Endothelial cell of umbilical vein (primary cell): Measurements from ENCODE around the gene MAGI1. TPM values are rescaled to one million over a fixed set of nuclear protein-coding genes. Genes with fewer than 3 reads are reported as not detected.

Experiments
- BruUV-seq: library from RNA; stranded (reverse); fragments of 400-500 nt; replicated peaks from 2 replicates; lab custom pipeline; 2021; lab: Mats Ljungman, UMichigan
- CTCF ChIA-PET: fragments of 300-600, 350-600 bp; sonication (Branson Sonifier 250); formaldehyde crosslinking; loops from one replicate; lab custom pipeline; 2021; ENCODE audit warnings: antibody characterized with exemption, inconsistent platforms; lab: Charles Lee
- POLR2A ChIA-PET: fragments of 300-600, 350-600 bp; sonication (Branson Sonifier 250); formaldehyde crosslinking; loops from one replicate; lab custom pipeline; 2021; ENCODE audit warnings: antibody characterized with exemption, inconsistent platforms; lab: Charles Lee
- DNase-seq: peaks from one replicate; pipeline ENCODE4 v3.0.0-alpha.2; 2011; ENCODE audit warnings: low read depth, low spot score
- FAIRE-seq: peaks from 2 replicates; lab custom pipeline; 2011; peaks lifted over from hg19 to GRCh38; lab: Jason Lieb, UNC
- H2AFZ ChIP-seq: 2 replicates; pipeline ENCODE4 v1.6.0; 2012; ENCODE audit warnings: low read depth, low read length, control low read depth, inconsistent platforms
- H3K27ac ChIP-seq: 2 replicates; pipeline ENCODE4 v1.5.1; 2011; ENCODE audit warnings: low read depth, mild to moderate bottlenecking, control low read depth, low read length, moderate library complexity; ENCODE audit not compliant: insufficient read depth
- H3K27me3 ChIP-seq, 2 experiments: 2 replicates each; pipeline versions ENCODE4 v1.6.0 to v1.6.1; 2011; ENCODE audit warnings: low read length in 2 of 2, mixed read lengths in 1 of 2; ENCODE audit not compliant: control insufficient read depth in 2 of 2, insufficient read depth in 2 of 2
- H3K36me3 ChIP-seq, 2 experiments: 2 replicates in 1 of 2; 3 replicates in 1 of 2; pipeline ENCODE4 v1.5.1; 2011; ENCODE audit warnings: low read length in 2 of 2, mild to moderate bottlenecking in 1 of 2, moderate library complexity in 1 of 2; ENCODE audit not compliant: control insufficient read depth in 2 of 2, insufficient read depth in 2 of 2; ENCODE audit errors: extremely low read depth in 1 of 2
- H3K4me1 ChIP-seq: 3 replicates; pipeline ENCODE4 v1.5.1; 2011; ENCODE audit warnings: mild to moderate bottlenecking, low read length; ENCODE audit not compliant: control insufficient read depth, insufficient read depth; ENCODE audit errors: extremely low read depth
- H3K4me2 ChIP-seq: 2 replicates; pipeline ENCODE4 v1.6.1; 2011; ENCODE audit warnings: low read length, control low read depth, mixed read lengths; ENCODE audit not compliant: insufficient read depth
- H3K4me3 ChIP-seq, 3 experiments: fragments of 200-600 bp in 1 of 3; sonication (generic), shearing (Covaris generic) in 1 of 3; replicated peaks in 1 of 3; 2 replicates each; pipeline ENCODE4 v1.5.1; 2011 to 2016; ENCODE audit warnings: control low read depth in 3 of 3, low read length in 3 of 3, mild to moderate bottlenecking in 2 of 3, inconsistent platforms in 1 of 3, low read depth in 1 of 3, moderate library complexity in 1 of 3; ENCODE audit not compliant: insufficient read depth in 1 of 3
- H3K79me2 ChIP-seq: 2 replicates; pipeline ENCODE4 v1.6.0; 2012; ENCODE audit warnings: low read length, inconsistent platforms; ENCODE audit not compliant: control insufficient read depth, insufficient read depth
- H3K9ac ChIP-seq: replicated peaks from 2 replicates; pipeline ENCODE3; 2011; ENCODE audit warnings: low read length, control low read depth; ENCODE audit not compliant: insufficient read depth; ENCODE audit errors: extremely low read depth
- H3K9me1 ChIP-seq: replicated peaks from 3 replicates; pipeline ENCODE4 v1.6.0; 2011; ENCODE audit warnings: mild to moderate bottlenecking, low read length; ENCODE audit not compliant: control insufficient read depth, insufficient read depth; ENCODE audit errors: extremely low read depth
- H3K9me3 ChIP-seq: replicated peaks from 2 replicates; pipeline ENCODE4 v1.5.1; 2012; ENCODE audit warnings: low read length, inconsistent platforms; ENCODE audit not compliant: control insufficient read depth, insufficient read depth
- H4K20me1 ChIP-seq: replicated peaks from 2 replicates; pipeline ENCODE3; 2011; ENCODE audit warnings: mild to moderate bottlenecking, low read length; ENCODE audit not compliant: control insufficient read depth, insufficient read depth; ENCODE audit errors: extremely low read depth
- EZH2 ChIP-seq: IDR thresholded peaks from 2 replicates; pipeline ENCODE4 v1.6.1; 2012; ENCODE audit warnings: borderline replicate concordance, low read depth, mild to moderate bottlenecking, moderate library complexity, low read length, inconsistent platforms; ENCODE audit not compliant: severe bottlenecking
- FOS ChIP-seq: IDR thresholded peaks from 2 replicates; pipeline ENCODE4 v1.6.1; 2011; ENCODE audit warnings: mild to moderate bottlenecking, low read length, moderate library complexity, borderline replicate concordance; ENCODE audit not compliant: insufficient read depth
- GATA2 ChIP-seq: IDR thresholded peaks from 2 replicates; pipeline ENCODE4 v1.7.0; 2011; ENCODE audit warnings: low read depth, mild to moderate bottlenecking, moderate library complexity, mixed read lengths, low read length; ENCODE audit not compliant: insufficient read length, insufficient read depth
- JUN ChIP-seq: IDR thresholded peaks from 2 replicates; pipeline ENCODE4 v1.6.1; 2011; ENCODE audit warnings: borderline replicate concordance, low read depth; ENCODE audit not compliant: insufficient read length, insufficient read depth
- MYC ChIP-seq: IDR thresholded peaks from one replicate; pipeline ENCODE4 v1.6.1; 2011; ENCODE audit warnings: mild to moderate bottlenecking, low read depth, low read length
- POLR2A ChIP-seq: IDR thresholded peaks from 2 replicates; pipeline ENCODE4 v1.6.1; 2012; ENCODE audit warnings: low read depth, mild to moderate bottlenecking, control low read depth, low read length
- POLR2AphosphoS5 ChIP-seq: IDR thresholded peaks from 2 replicates; pipeline ENCODE4 v1.6.1; 2012; ENCODE audit warnings: low read depth, mild to moderate bottlenecking, control low read depth, low read length, moderate library complexity; ENCODE audit not compliant: insufficient read depth
- dilution Hi-C: fragments of 300-500 bp; cut with MboI; formaldehyde crosslinking; loops from one replicate; pipeline ENCODE4 v1.15.0; 2019; ENCODE audit warnings: low sequenced_read_pairs; ENCODE audit not compliant: extremely low pct_ligation_motif_present
- intact Hi-C: fragments of 100-400 bp; cut with micrococcal nuclease; formaldehyde crosslinking; loops from one replicate; pipeline ENCODE4 v1.10.0; 2022
- polyA plus RNA-seq, 4 experiments: library from polyadenylated mRNA; depleted of rRNA in 3 of 4; stranded (reverse) in 3 of 4; unstranded in 1 of 4; fragments of >200 nt; gene quantifications; 2 replicates each; pipeline versions ENCODE4 v1.2.1 to v1.2.3, GENCODE V29; 2011 to 2012; ENCODE audit warnings: missing spikeins in 1 of 4
- total RNA-seq: library from RNA; stranded (reverse); gene quantifications from 2 replicates; pipeline ENCODE4 v1.2.3, GENCODE V29; 2021
- TF ChIP-seq, protein P1 (sequence below): IDR thresholded peaks from 2 replicates; pipeline ENCODE4 v1.6.1; 2011; ENCODE audit not compliant: insufficient read depth, insufficient read length
- TF ChIP-seq, protein P2 (sequence below), 2 donors: IDR thresholded peaks; 1 replicate in 1 of 2; 2 replicates in 1 of 2; pipeline ENCODE4 v1.5.1; 2011; ENCODE audit warnings: low read length in 2 of 2, mild to moderate bottlenecking in 2 of 2, moderate library complexity in 2 of 2, control low read depth in 1 of 2, inconsistent platforms in 1 of 2, low read depth in 1 of 2; ENCODE audit not compliant: insufficient read depth in 1 of 2; ENCODE audit errors: extremely low read depth in 1 of 2

Gene MAGI1
- total and polyA plus RNA-seq, 2 donors (not counting 3 experiments of a cell fraction or from before 2014, with no cell fraction given) = 10.1 to 47.9 TPM

- CTCF ChIA-PET = interaction anchor here (0.7 to 6.6 kb wide), 17 partner anchors 9 to 1143 kb away, joined by 3 to 65 read pairs (median 7); no protein-coding TSS in a partner anchor
- no peak overlapping the region for H3K4me2 ChIP-seq
- H2AFZ ChIP-seq = no peak overlapping the region
- BruUV-seq = no TSS peak
- TF ChIP-seq, protein P1, sequence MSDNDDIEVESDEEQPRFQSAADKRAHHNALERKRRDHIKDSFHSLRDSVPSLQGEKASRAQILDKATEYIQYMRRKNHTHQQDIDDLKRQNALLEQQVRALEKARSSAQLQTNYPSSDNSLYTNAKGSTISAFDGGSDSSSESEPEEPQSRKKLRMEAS = no peak
- no peak for TF ChIP-seq EZH2
- no peak for TF ChIP-seq POLR2A
- TF ChIP-seq POLR2AphosphoS5 = no peak
- TF ChIP-seq GATA2 = no peak
- TF ChIP-seq FOS = no peak
- no peak for TF ChIP-seq MYC
- no peak for TF ChIP-seq JUN
- TF ChIP-seq, protein P2, sequence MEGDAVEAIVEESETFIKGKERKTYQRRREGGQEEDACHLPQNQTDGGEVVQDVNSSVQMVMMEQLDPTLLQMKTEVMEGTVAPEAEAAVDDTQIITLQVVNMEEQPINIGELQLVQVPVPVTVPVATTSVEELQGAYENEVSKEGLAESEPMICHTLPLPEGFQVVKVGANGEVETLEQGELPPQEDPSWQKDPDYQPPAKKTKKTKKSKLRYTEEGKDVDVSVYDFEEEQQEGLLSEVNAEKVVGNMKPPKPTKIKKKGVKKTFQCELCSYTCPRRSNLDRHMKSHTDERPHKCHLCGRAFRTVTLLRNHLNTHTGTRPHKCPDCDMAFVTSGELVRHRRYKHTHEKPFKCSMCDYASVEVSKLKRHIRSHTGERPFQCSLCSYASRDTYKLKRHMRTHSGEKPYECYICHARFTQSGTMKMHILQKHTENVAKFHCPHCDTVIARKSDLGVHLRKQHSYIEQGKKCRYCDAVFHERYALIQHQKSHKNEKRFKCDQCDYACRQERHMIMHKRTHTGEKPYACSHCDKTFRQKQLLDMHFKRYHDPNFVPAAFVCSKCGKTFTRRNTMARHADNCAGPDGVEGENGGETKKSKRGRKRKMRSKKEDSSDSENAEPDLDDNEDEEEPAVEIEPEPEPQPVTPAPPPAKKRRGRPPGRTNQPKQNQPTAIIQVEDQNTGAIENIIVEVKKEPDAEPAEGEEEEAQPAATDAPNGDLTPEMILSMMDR (IDR thresholded peaks at IDR 0.05; ENCODE audit: extremely low read depth in 1 of 2, insufficient read depth in 1 of 2, low read depth in 1 of 2, low read length in 2 of 2) = no peak
- DNase-seq (no peak), FAIRE-seq (no peak)
- no peak overlapping the region for H3K9ac ChIP-seq
- no peak overlapping the region for H3K27ac ChIP-seq
- H3K9me3 ChIP-seq = no peaks in the 10 kb centered on the region
- intact Hi-C loops = loop anchor here (5.0 kb wide), 2 partner anchors 58 to 332 kb away; no protein-coding TSS in a partner anchor
- H3K4me1 ChIP-seq = no peaks in the 10 kb centered on the region
- no peaks in the 10 kb centered on the region for H3K79me2 ChIP-seq
- dilution Hi-C loops = no loop called here
- no peaks in the 10 kb centered on the region for H3K27me3 ChIP-seq
- POLR2A ChIA-PET = no interaction called here
- H3K9me1 ChIP-seq = no peaks in the 10 kb centered on the region
- no peaks in the 10 kb centered on the region for H3K36me3 ChIP-seq
- H3K4me3 ChIP-seq = no peak overlapping the region
- peaks cover 5% of the 10 kb centered on the region for H4K20me1 ChIP-seq
These were observed 364.5 kb downstream of the MAGI1 start for GRCh38 chr3:65674226-65674625.
